MM.1S (cell line): Measurements from ENCODE around the gene CASP9.

ENCODE experiments used
- CTCF ChIP-seq: fragments of 300-600 bp; sonication (generic); IDR thresholded peaks from 2 replicates; pipeline ENCODE4 v1.5.1; 2016; ENCODE audit warnings: antibody characterized with exemption, low read length, mixed read lengths
- EZH2phosphoT487 ChIP-seq: fragments of 300-600 bp; sonication (generic); IDR thresholded peaks from 2 replicates; pipeline ENCODE4 v1.6.1; 2018; ENCODE audit warnings: antibody characterized with exemption, low read length

DNA sequence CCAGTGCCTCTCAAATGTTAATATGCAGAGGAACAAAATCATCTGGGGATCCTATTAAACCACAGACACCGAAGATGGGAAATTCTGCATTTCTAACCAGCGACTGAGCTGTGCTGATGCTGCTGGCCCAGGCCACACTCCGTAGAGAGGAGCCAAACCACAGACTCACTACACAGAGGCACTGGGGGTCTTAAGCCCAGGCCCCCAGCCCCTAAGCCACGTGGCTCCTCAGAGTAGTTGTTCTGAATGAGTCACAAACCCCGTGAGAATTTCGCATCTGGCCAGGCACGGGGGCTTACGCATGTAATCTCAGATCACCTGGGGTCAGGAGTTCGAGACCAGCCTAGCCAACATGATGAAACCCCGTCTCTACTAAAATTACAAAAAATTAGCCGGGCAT, 70.3 kb downstream of the CASP9 start:
- TF ChIP-seq CTCF (no peak), EZH2phosphoT487 (no peak)
